NT2/D1 (cell line): ENCODE results near the gene CD79A.

Experiments
- SUZ12 ChIP-seq: IDR thresholded peaks from 2 replicates; pipeline ENCODE4 v1.6.1; 2011; ENCODE audit not compliant: insufficient read length, insufficient read depth; ENCODE audit errors: extremely low read depth
- YY1 ChIP-seq: IDR thresholded peaks from 2 replicates; pipeline ENCODE4 v1.6.1; 2011; ENCODE audit not compliant: insufficient read length, insufficient read depth
- ZNF274 ChIP-seq: IDR thresholded peaks from 2 replicates; pipeline ENCODE4 v1.6.1; 2011; ENCODE audit warnings: mild to moderate bottlenecking, low read depth, low read length

DNA sequence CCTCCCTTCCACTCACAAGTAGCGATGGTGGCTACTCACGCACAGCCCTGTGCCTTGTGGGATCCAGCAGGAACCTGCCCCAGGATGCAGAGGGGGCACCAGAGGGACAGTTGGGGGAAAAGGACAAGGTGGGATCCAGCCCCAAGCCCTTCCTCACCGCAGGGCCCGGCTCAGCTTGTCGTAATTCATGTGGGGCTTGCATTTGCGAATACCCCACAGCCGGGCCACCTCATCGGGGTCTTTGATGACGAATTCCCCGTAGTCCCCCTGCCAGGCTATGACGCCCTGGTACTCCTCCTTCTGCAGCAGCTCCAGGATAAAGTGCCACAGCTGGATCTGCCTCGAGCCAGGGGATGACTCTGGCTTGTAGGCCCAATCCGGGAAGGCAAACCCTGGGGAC lies 32.6 kb downstream of the CD79A start:
- TF ChIP-seq YY1 = no peak
- no peak for TF ChIP-seq ZNF274
- no peak for TF ChIP-seq SUZ12
